ENCODE results near the gene MAP3K15.

- TF ChIP-seq CTCF (IDR thresholded peaks at IDR 0.05) (no peak), ZFX (IDR thresholded peaks at IDR 0.05; ENCODE audit: borderline replicate concordance) (no peak)
Observed at GRCh38 chrX:19347916-19348315, 167.4 kb downstream of the MAP3K15 start.
